HG03066 (cell line): ENCODE data around the gene SLC7A1.

Experiments
- ATAC-seq: cut with Tn5 transposase; IDR thresholded peaks from one replicate; pipeline ENCODE4 v1.9.1; 2021; ENCODE audit warnings: low read depth; ENCODE audit not compliant: unreplicated experiment

SLC7A1 gene

DNA sequence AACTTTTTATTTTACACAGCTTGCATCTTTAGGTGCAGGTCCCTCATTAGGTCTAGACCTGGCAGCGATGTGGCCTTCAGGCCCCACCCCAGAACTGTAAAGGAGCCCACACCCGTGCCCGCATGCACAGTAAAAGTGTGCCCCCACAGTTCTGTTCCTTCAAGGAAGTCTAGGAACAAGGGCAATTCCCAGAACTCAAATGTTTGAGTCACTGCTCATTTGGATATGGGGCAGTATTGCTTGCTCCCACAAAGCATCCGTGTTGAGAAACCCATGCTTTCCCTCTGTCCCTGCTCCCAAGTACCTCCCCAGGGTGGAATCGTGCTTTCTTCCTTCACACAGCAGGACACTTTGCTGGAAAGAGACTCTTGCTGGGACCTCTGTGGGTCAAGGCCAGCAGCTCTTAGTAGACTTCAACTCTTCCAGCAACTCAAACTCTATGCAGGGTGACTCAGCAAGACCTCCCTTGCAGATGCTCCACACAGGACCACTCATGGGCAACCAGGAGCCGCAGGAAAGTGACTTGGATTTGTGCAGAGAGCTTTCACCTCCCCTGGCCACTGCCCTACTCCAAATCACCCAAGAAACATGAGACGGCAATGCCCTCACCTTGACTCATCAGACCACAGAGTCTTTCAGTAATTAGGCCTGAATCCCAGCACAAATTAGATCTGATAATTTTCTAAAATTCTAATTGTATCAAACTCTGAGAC is 12.3 kb downstream of the SLC7A1 start:
- no peak for ATAC-seq

DNA sequence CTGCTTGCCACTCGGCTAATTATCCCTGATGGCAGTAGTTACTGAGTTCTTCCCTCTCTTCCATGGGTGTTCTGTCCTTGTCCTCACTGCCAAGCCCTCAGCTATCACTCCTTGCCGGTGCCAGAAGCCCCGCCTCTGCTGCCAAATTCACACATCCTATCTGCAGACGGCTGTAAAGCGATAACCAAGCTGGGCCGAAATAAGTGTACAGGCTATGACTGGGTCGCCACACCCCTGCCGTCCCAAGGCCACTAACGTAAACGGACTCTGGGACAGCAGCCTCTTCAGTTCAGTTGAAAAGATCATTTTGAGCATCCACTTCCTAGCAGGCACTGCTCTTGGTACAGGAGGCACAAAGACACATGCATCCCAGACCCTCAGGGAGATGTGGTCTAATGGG is 13.3 kb downstream of the SLC7A1 start:
- ATAC-seq = no peak

GRCh38 chr13:29581666-29582065 is 13.8 kb downstream of the SLC7A1 start:
- ATAC-seq = no peak

GRCh38 chr13:29579094-29579493 is 16.4 kb downstream of the SLC7A1 start:
- no peak for ATAC-seq

GRCh38 chr13:29578300-29579085 is 17.0 kb downstream of the SLC7A1 start:
- ATAC-seq = no peak

- no peak for ATAC-seq
These were observed 18.1 kb downstream of the SLC7A1 start for GRCh38 chr13:29577136-29578051.

GRCh38 chr13:29576581-29576980 is 18.9 kb downstream of the SLC7A1 start:
- ATAC-seq = no peak

DNA sequence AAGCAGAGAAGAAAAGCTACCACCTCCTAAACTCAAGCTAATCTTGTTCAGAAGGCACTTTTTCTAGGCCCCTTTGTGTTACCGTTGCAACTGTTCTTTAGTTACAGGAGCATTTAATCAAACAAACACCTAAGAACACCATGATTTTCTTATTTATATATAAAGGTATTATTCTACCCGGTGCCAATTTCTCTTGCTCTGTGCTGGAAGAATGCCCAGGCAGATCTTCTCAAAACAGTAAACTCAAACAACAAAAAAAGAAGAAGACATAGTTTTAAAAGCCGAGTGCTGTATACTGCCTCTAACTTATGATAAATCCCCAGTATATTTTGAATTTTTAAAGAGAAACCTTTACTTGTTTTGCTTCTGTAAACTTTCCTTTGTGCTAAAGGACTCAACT is 20.4 kb downstream of the SLC7A1 start:
- ATAC-seq = no peak

GRCh38 chr13:29573190-29573589 is 22.3 kb downstream of the SLC7A1 start:
- ATAC-seq = no peak

- no peak for ATAC-seq
These were observed 22.9 kb downstream of the SLC7A1 start for GRCh38 chr13:29572575-29572974.

- no peak for ATAC-seq
These were observed 23.5 kb downstream of the SLC7A1 start for GRCh38 chr13:29571876-29572570.

- ATAC-seq = no peak
These were observed 25.3 kb downstream of the SLC7A1 start for GRCh38 chr13:29570051-29570654.

- no peak for ATAC-seq
These were observed 26.0 kb downstream of the SLC7A1 start for GRCh38 chr13:29569253-29570050.

GRCh38 chr13:29568731-29569130 is 26.8 kb downstream of the SLC7A1 start:
- no peak for ATAC-seq

DNA sequence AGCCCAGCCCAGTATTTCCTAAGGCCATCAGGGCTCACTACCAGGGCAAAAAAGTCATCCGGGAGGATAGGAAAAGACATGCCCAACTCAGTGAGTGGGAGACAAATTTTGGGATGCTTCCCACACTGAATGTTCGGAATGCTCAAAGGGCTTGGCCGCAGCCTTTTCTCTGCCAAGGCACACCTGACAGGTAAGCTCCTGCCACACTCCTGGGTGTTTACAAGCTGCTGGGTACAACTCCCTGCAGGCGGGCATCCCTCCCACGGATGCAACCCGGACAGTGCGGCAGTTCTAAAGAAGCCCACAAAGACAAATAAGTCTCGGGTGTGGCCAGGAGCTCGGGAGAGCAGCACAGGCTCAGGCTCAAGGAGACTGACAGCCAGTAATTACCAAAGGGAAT is 28.1 kb downstream of the SLC7A1 start:
- ATAC-seq = no peak

DNA sequence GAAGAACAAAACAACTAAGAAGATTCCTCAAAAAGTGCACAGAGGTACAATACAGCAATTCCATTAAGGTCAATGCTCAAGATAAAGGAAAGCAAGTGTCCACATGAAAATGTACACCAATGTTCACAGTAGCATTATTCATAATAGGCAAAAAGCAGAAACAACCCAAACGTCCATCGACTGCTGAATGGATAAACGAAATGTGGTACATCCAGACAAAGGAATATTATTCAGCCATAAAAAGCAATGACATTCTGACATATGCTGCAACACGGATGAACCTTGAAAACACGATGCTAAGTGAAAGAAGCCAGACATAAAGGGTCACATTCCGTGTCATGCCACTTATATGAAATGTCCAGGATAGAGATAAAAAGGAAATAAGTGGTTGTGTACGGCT is 29.3 kb downstream of the SLC7A1 start:
- no peak for ATAC-seq

DNA sequence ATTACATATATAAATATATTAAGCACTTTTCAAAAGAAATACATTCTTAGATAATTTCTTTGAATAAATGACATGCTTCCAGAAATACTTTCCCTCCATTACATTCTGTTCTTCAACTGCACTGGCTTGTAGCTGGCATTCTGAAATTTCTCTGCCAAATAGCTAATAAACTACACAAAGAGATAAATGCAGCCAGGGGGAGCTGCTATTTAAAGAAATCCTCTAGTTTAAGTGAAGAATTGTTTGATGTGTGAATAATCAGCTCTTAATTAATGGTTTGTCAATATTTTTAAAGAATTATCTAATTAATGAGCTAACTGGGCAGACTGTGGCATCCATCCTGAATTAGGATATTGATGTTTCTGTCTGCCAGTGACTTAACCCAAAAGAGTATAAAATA is 30.7 kb downstream of the SLC7A1 start:
- no peak for ATAC-seq

DNA sequence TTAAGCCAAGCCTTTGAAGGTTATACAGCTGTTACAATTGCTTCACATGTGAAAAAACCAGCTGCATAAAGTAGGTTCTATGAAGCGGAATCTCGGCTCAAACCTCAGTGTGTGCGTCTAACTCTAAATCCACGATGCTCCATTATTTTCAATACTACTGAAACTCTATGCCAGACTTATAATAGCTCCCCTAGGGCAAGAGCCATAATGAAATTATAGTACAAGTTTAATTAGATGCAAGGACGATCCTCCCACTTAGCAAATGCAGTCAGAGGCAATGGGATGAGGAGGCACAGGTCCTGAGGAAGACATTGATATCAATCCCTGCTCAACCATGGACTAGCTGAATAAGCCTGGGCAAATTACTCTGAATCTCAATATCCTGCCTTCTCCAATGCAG is 31.1 kb downstream of the SLC7A1 start:
- ATAC-seq = no peak

DNA sequence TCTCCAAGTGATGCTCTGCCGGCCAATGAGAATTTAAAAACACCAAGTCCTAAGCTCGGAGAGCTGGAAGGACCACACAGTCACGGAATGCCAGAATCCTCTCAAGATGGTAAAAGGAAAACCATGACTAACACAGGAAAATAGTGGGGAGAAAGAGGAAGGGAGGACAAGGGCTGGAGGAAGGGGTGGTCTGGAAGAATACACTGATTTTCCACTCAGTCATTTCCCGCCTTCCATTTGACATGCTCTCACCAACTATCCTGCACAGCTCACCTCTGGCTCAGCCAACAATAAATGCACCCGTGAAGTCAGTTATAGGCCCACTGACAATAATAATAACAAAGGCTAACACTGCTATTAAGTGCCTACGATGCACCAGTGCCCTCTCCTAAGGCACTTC is 31.5 kb downstream of the SLC7A1 start:
- no peak for ATAC-seq
